H1 (cell line): Measurements from ENCODE around the gene KLK12. TPM values are rescaled to one million over a fixed set of nuclear protein-coding genes. Genes with fewer than 3 reads are reported as not detected.

Experiments used
- RAD21 ChIP-seq, 2 experiments: IDR thresholded peaks in 1 of 2; conservative IDR thresholded peaks in 1 of 2; 2 replicates each; pipeline ENCODE4 v1.6.1; 2011; ENCODE audit warnings: low read depth in 2 of 2, low read length in 2 of 2, improper control_type of control experiment in 1 of 2, inconsistent platforms in 1 of 2, mild to moderate bottlenecking in 1 of 2, moderate library complexity in 1 of 2
- SIX5 ChIP-seq: IDR thresholded peaks from 2 replicates; pipeline ENCODE4 v1.6.1; 2011; ENCODE audit warnings: mild to moderate bottlenecking, low read depth, low read length
- polyA plus RNA-seq, 7 experiments: library from polyadenylated mRNA; depleted of rRNA in 3 of 7; stranded (reverse) in 5 of 7; unstranded in 2 of 7; fragments of >200 nt in 5 of 7; fragments of 200-250 nt in 2 of 7; gene quantifications; 1 replicate in 5 of 7; 2 replicates in 1 of 7; 4 replicates in 1 of 7; pipeline versions ENCODE4 v1.2.1 to v1.2.3, GENCODE V29; 2011 to 2013; ENCODE audit warnings: missing spikeins in 2 of 7, mixed read lengths in 2 of 7
- total RNA-seq: library from RNA; stranded (reverse); fragmentation: NEBNext Ultra II Directional; extraction: Animal tissue kit (Norgen Biotek cat#: 25700); gene quantifications from 2 replicates; pipeline ENCODE4 v1.2.1, GENCODE V29; 2021
- TF ChIP-seq, protein P1 (sequence below), 3 experiments: IDR thresholded peaks; 1 replicate in 2 of 3; 2 replicates in 1 of 3; pipeline versions ENCODE4 v1.5.1 to v1.6.1; 2011; ENCODE audit warnings: low read length in 3 of 3, mild to moderate bottlenecking in 3 of 3, inconsistent platforms in 2 of 3, low read depth in 1 of 3, moderate library complexity in 1 of 3; ENCODE audit not compliant: insufficient read depth in 1 of 3; ENCODE audit errors: control extremely low read depth in 1 of 3

The KLK12 gene
- total and polyA plus RNA-seq, 2 of the 8 experiments (the other 6 are each of a cell fraction or from before 2014, with no cell fraction given) = 0.24 TPM; not detected in 1

DNA sequence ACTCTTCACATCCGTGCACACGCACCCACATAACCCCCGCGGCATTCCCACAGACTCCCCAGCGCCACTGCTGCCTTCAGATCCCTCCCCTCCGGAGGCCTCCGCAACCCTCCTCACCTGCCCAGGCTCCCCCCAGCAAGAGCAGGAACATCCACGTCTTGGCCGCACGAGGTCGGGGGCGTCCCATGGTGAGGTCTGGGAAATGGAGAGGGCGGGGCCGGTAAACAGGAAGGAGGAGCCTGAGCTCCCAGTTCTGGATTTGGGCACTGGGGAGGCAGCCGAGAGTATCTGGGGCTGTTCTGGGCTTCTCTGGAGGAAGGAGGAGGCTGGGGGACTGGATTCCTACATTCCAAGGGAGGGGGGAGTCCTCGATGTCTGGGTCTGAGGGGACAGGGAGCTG, 33.8 kb downstream of the KLK12 start (continued):
- TF ChIP-seq, protein P1, sequence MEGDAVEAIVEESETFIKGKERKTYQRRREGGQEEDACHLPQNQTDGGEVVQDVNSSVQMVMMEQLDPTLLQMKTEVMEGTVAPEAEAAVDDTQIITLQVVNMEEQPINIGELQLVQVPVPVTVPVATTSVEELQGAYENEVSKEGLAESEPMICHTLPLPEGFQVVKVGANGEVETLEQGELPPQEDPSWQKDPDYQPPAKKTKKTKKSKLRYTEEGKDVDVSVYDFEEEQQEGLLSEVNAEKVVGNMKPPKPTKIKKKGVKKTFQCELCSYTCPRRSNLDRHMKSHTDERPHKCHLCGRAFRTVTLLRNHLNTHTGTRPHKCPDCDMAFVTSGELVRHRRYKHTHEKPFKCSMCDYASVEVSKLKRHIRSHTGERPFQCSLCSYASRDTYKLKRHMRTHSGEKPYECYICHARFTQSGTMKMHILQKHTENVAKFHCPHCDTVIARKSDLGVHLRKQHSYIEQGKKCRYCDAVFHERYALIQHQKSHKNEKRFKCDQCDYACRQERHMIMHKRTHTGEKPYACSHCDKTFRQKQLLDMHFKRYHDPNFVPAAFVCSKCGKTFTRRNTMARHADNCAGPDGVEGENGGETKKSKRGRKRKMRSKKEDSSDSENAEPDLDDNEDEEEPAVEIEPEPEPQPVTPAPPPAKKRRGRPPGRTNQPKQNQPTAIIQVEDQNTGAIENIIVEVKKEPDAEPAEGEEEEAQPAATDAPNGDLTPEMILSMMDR (IDR thresholded peaks at IDR 0.05; ENCODE audit: control extremely low read depth in 1 of 3, insufficient read depth in 1 of 3, low read depth in 1 of 3, low read length in 3 of 3) = peak in 1 of 3 experiments; percentile 8; a peak in 1 of 4 replicates
- TF ChIP-seq RAD21 (IDR thresholded peaks at IDR 0.05 in 1 of 2, conservative IDR thresholded peaks at IDR 0.05 in 1 of 2; ENCODE audit: low read depth in 2 of 2, low read length in 2 of 2) (peak; percentile 23 to 51; a peak in 2 of 4 replicates), SIX5 (no peak)
